Caco-2 (cell line): ENCODE data around the gene ABRAXAS1. TPM values are rescaled to one million over a fixed set of nuclear protein-coding genes. Genes with fewer than 3 reads are reported as not detected.
"Not testable (repeated sequence)": the region's sequence is repeated elsewhere in the genome, so short reads cannot be mapped to it uniquely, and the experiment has no call there.

ENCODE experiments used
- BruUV-seq: library from RNA; stranded (reverse); fragments of 400-500 nt; replicated peaks from 2 replicates; lab custom pipeline; 2021; lab: Mats Ljungman, UMichigan
- CTCF ChIA-PET: fragments of 300-600 bp; sonication (Branson Sonifier 250); formaldehyde crosslinking; loops from one replicate; lab custom pipeline; 2022; ENCODE audit warnings: antibody characterized with exemption; lab: Charles Lee
- POLR2A ChIA-PET: fragments of 300-600 bp; sonication (Branson Sonifier 250); formaldehyde crosslinking; loops from one replicate; lab custom pipeline; 2022; ENCODE audit warnings: antibody characterized with exemption; lab: Charles Lee
- DNase-seq, 2 experiments: peaks; one replicate each; pipeline versions ENCODE4 v3.0.0 to v3.0.0-alpha.2; 2020 to 2022
- H3K27me3 ChIP-seq: replicated peaks from 2 replicates; pipeline ENCODE4 v1.6.0; 2011; ENCODE audit warnings: low read length; ENCODE audit not compliant: control insufficient read depth, insufficient read depth
- H3K36me3 ChIP-seq: 2 replicates; pipeline ENCODE4 v1.5.1; 2011; ENCODE audit warnings: low read length; ENCODE audit not compliant: control insufficient read depth, insufficient read depth
- H3K4me1 ChIP-seq: fragments of 250-450 bp; sonication (Bioruptor Pico); 2 replicates; pipeline ENCODE4 v1.5.1; 2020; ENCODE audit warnings: mild to moderate bottlenecking
- H3K4me3 ChIP-seq: 2 replicates; pipeline ENCODE4 v1.5.1; 2011; ENCODE audit warnings: low read depth, mild to moderate bottlenecking, control low read depth, low read length
- H3K9me3 ChIP-seq: fragments of 250-450 bp; sonication (Bioruptor Pico); 2 replicates; pipeline ENCODE4 v1.5.1; 2020; ENCODE audit warnings: mild to moderate bottlenecking, moderate library complexity
- H3K27ac Mint-ChIP-seq: one replicate; pipeline ENCODE4 v1.8.0; 2022; ENCODE audit warnings: mixed read lengths; ENCODE audit not compliant: unreplicated experiment
- H3K27me3 Mint-ChIP-seq: one replicate; pipeline ENCODE4 v1.8.0; 2022; ENCODE audit warnings: mixed read lengths; ENCODE audit not compliant: insufficient read depth, unreplicated experiment
- H3K36me3 Mint-ChIP-seq: one replicate; pipeline ENCODE4 v1.8.0; 2022; ENCODE audit warnings: mild to moderate bottlenecking, mixed read lengths; ENCODE audit not compliant: insufficient read depth, unreplicated experiment
- H3K4me1 Mint-ChIP-seq: one replicate; pipeline ENCODE4 v1.8.0; 2022; ENCODE audit warnings: low read depth, mixed read lengths; ENCODE audit not compliant: unreplicated experiment
- H3K4me3 Mint-ChIP-seq: one replicate; pipeline ENCODE4 v1.8.0; 2022; ENCODE audit warnings: mild to moderate bottlenecking, moderate library complexity, mixed read lengths; ENCODE audit not compliant: unreplicated experiment
- H3K9me3 Mint-ChIP-seq: one replicate; pipeline ENCODE4 v1.8.0; 2022; ENCODE audit warnings: mixed read lengths; ENCODE audit not compliant: unreplicated experiment
- CTCF ChIP-seq, 2 experiments: fragments of 200-600 bp in 1 of 2; IDR thresholded peaks; 1 replicate in 1 of 2; 2 replicates in 1 of 2; pipeline versions ENCODE4 v1.5.1 to v1.8.0; 2011 to 2022; ENCODE audit warnings: antibody characterized with exemption in 1 of 2, control low read depth in 1 of 2, inconsistent platforms in 1 of 2, low read depth in 1 of 2, low read length in 1 of 2, mild to moderate bottlenecking in 1 of 2, moderate library complexity in 1 of 2; ENCODE audit not compliant: insufficient read depth in 1 of 2, severe bottlenecking in 1 of 2, unreplicated experiment in 1 of 2
- intact Hi-C: fragments of 100-400 bp; cut with micrococcal nuclease; formaldehyde crosslinking; loops from one replicate; pipeline ENCODE4 v1.10.0; 2022; ENCODE audit not compliant: unreplicated experiment
- total RNA-seq: library from RNA; stranded (reverse); gene quantifications from 2 replicates; pipeline ENCODE4 v1.2.3, GENCODE V29; 2022

The ABRAXAS1 gene
- total RNA-seq, 1 experiment from 2014 or later: 18.2 TPM

DNA sequence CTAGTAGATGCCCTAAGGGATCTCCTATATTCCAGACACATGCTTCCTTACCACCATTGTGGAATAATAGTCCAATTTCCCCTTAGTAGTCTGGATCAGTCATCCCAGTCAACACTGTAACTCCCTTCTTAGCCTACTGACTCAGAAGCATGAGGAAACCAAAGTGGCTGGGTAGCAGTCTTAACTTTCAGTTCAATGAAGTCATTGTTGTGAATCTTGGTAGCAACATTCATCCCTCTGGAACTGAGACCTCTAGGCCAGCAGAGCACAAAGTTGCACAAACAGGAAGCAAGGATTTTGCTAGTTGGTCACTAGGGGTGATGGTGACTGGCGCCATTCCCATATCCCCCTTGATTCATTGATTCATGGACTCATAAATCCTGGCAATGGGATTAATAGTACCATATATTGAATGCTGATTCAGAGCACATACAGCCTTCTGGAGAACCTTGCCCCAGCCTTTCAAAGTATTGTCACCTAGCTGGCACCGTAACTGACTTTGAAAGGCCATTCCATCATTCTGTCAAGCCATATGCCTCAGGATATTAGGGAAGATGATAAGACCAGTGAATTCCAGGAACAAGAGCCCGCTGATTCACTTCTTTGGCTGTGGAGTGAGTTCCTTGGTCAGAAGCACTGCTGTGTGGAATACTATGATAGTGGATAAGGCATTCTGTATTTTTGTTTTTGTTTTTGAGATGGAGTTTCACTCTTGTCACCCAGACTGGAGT is 31.3 kb upstream of the ABRAXAS1 start:
- Histone ChIP-seq H3K4me3 (no peak overlapping the region), H3K4me1 (no peaks in the 10 kb centered on the region), H3K27me3 (no peaks in the 10 kb centered on the region), H3K9me3 (no peaks in the 10 kb centered on the region), H3K36me3 (no peaks in the 10 kb centered on the region)
- no peaks in the 10 kb centered on the region for H3K27me3 Mint-ChIP-seq
- H3K4me1 Mint-ChIP-seq: no peaks in the 10 kb centered on the region
- no peak for DNase-seq
- H3K9me3 Mint-ChIP-seq: no peaks in the 10 kb centered on the region
- ChIA-PET POLR2A (no interaction called here), CTCF (no interaction called here)
- no peak overlapping the region for H3K4me3 Mint-ChIP-seq
- H3K36me3 Mint-ChIP-seq: no peaks in the 10 kb centered on the region
- no peak overlapping the region for H3K27ac Mint-ChIP-seq
- no peak for TF ChIP-seq CTCF (IDR thresholded peaks at IDR 0.05; ENCODE audit: insufficient read depth in 1 of 2, low read depth in 1 of 2, low read length in 1 of 2, severe bottlenecking in 1 of 2, unreplicated experiment in 1 of 2)
- no TSS peak for BruUV-seq
- intact Hi-C loops: no loop called here

GRCh38 chr4:83510442-83510841 is 25.5 kb upstream of the ABRAXAS1 start:
- Histone ChIP-seq H3K9me3 (no peaks in the 10 kb centered on the region), H3K27me3 (no peaks in the 10 kb centered on the region), H3K36me3 (no peaks in the 10 kb centered on the region), H3K4me1 (no peaks in the 10 kb centered on the region), H3K4me3 (no peak overlapping the region)
- intact Hi-C loops: no loop called here
- POLR2A ChIA-PET: no interaction called here
- no peak for TF ChIP-seq CTCF (IDR thresholded peaks at IDR 0.05; ENCODE audit: insufficient read depth in 1 of 2, low read depth in 1 of 2, low read length in 1 of 2, severe bottlenecking in 1 of 2, unreplicated experiment in 1 of 2)
- no peaks in the 10 kb centered on the region for H3K36me3 Mint-ChIP-seq
- no TSS peak for BruUV-seq
- no peaks in the 10 kb centered on the region for H3K9me3 Mint-ChIP-seq
- CTCF ChIA-PET: no interaction called here
- DNase-seq: no peak
- no peak overlapping the region for H3K27ac Mint-ChIP-seq
- H3K4me1 Mint-ChIP-seq: no peaks in the 10 kb centered on the region
- H3K4me3 Mint-ChIP-seq: no peak overlapping the region
- no peaks in the 10 kb centered on the region for H3K27me3 Mint-ChIP-seq

- H3K9me3 ChIP-seq, H3K9me3 Mint-ChIP-seq, POLR2A ChIA-PET, H3K27me3 ChIP-seq, H3K36me3 Mint-ChIP-seq, H3K4me1 ChIP-seq, H3K4me3 Mint-ChIP-seq, CTCF ChIA-PET, BruUV-seq, H3K27me3 Mint-ChIP-seq, H3K36me3 ChIP-seq, H3K4me3 ChIP-seq, H3K4me1 Mint-ChIP-seq: not testable (repeated sequence)
- TF ChIP-seq CTCF (IDR thresholded peaks at IDR 0.05; ENCODE audit: insufficient read depth in 1 of 2, low read depth in 1 of 2, low read length in 1 of 2, severe bottlenecking in 1 of 2, unreplicated experiment in 1 of 2): peak in 1 of 2 experiments; percentile 62
- intact Hi-C loops: loop anchor here (1.0 kb wide), 1 partner anchor 131 kb away; no protein-coding TSS in a partner anchor
- peak overlapping the region; percentile 18 for H3K27ac Mint-ChIP-seq
- peak in 1 of 2 experiments; percentile 52 for DNase-seq
Observed at GRCh38 chr4:83509156-83509585, 24.3 kb upstream of the ABRAXAS1 start.
